IMR-90 (cell line): Measurements from ENCODE around the gene CTAGE9. TPM values are rescaled to one million over a fixed set of nuclear protein-coding genes. Genes with fewer than 3 reads are reported as not detected.

Experiments used
- ATAC-seq: fragments of 200-7000 bp; cut with Tn5 transposase; 2 replicates; pipeline ENCODE4 v1.9.1; 2020; ENCODE audit warnings: low read depth, mild to moderate bottlenecking, moderate library complexity
- BruUV-seq: library from RNA; stranded (reverse); fragments of 400-500 nt; replicated peaks from 2 replicates; lab custom pipeline; 2021; lab: Mats Ljungman, UMichigan
- CTCF ChIA-PET: fragments of 300-600 bp; formaldehyde crosslinking; extraction: SDS; loops from one replicate; lab custom pipeline; 2021; ENCODE audit warnings: antibody characterized with exemption; lab: Yijun Ruan, JAX
- POLR2A ChIA-PET: fragments of 300-600 bp; sonication (Branson Sonifier 250); formaldehyde crosslinking; loops from one replicate; lab custom pipeline; 2022; ENCODE audit warnings: antibody characterized with exemption; ENCODE audit not compliant: unreplicated experiment; lab: Charles Lee
- DNase-seq: peaks from one replicate; pipeline ENCODE4 v3.0.0; 2013
- H2AFZ ChIP-seq: replicated peaks from 2 replicates; pipeline ENCODE3; 2013; ENCODE audit warnings: low read length, mild to moderate bottlenecking; ENCODE audit not compliant: poor library complexity
- H2AK5ac ChIP-seq: 2 replicates; pipeline ENCODE4 v1.6.1; 2013; ENCODE audit warnings: low read depth, low read length, inconsistent platforms
- H2AK9ac ChIP-seq: replicated peaks from 2 replicates; pipeline ENCODE3; 2013; ENCODE audit warnings: mild to moderate bottlenecking, low read depth, low read length, moderate library complexity; ENCODE audit not compliant: poor library complexity
- H2BK120ac ChIP-seq: 2 replicates; pipeline ENCODE4 v1.6.1; 2013; ENCODE audit warnings: low read depth, low read length, inconsistent platforms
- H2BK15ac ChIP-seq: 3 replicates; pipeline ENCODE4 v1.6.1; 2013; ENCODE audit warnings: low read depth, low read length, inconsistent platforms
- H2BK20ac ChIP-seq: 2 replicates; pipeline ENCODE4 v1.6.1; 2013; ENCODE audit warnings: low read depth, mild to moderate bottlenecking, inconsistent platforms, low read length, moderate library complexity
- H2BK5ac ChIP-seq: 2 replicates; pipeline ENCODE4 v1.6.1; 2013; ENCODE audit warnings: mild to moderate bottlenecking, low read depth, low read length, inconsistent platforms; ENCODE audit not compliant: poor library complexity, severe bottlenecking
- H3K14ac ChIP-seq: replicated peaks from 2 replicates; pipeline ENCODE4 v1.6.1; 2013; ENCODE audit warnings: low read depth, low read length, inconsistent platforms
- H3K18ac ChIP-seq: 2 replicates; pipeline ENCODE4 v1.6.1; 2013; ENCODE audit warnings: low read depth, low read length, control low read depth
- H3K23ac ChIP-seq: 2 replicates; pipeline ENCODE4 v1.6.1; 2013; ENCODE audit warnings: low read depth, low read length, inconsistent platforms
- H3K27ac ChIP-seq: 2 replicates; pipeline ENCODE4 v1.5.1; 2013; ENCODE audit warnings: mild to moderate bottlenecking, control low read depth, low read length; ENCODE audit not compliant: insufficient read depth
- H3K27me3 ChIP-seq: 2 replicates; pipeline ENCODE4 v1.6.1; 2013; ENCODE audit warnings: low read length; ENCODE audit not compliant: control insufficient read depth, insufficient read depth
- H3K36me3 ChIP-seq: 2 replicates; pipeline ENCODE4 v1.6.1; 2013; ENCODE audit warnings: low read length, mixed read lengths; ENCODE audit not compliant: control insufficient read depth, insufficient read depth
- H3K4ac ChIP-seq: 2 replicates; pipeline ENCODE4 v1.6.1; 2013; ENCODE audit warnings: low read depth, low read length, inconsistent platforms
- H3K4me1 ChIP-seq: 2 replicates; pipeline ENCODE4 v1.6.1; 2013; ENCODE audit warnings: low read length, mixed read lengths; ENCODE audit not compliant: control insufficient read depth, insufficient read depth
- H3K4me2 ChIP-seq: 2 replicates; pipeline ENCODE4 v1.6.1; 2013; ENCODE audit warnings: low read depth, mild to moderate bottlenecking, control low read depth, low read length, moderate library complexity
- H3K4me3 ChIP-seq: 2 replicates; pipeline ENCODE4 v1.5.1; 2013; ENCODE audit warnings: low read depth, mild to moderate bottlenecking, control low read depth, low read length, moderate library complexity; ENCODE audit not compliant: insufficient read depth
- H3K56ac ChIP-seq: 2 replicates; pipeline ENCODE4 v1.6.1; 2013; ENCODE audit warnings: low read length, inconsistent platforms; ENCODE audit not compliant: insufficient read depth; ENCODE audit errors: extremely low read depth
- H3K79me1 ChIP-seq, 2 experiments: 2 replicates each; pipeline ENCODE4 v1.6.1; 2013; ENCODE audit warnings: low read length in 2 of 2, inconsistent platforms in 1 of 2, low read depth in 1 of 2
- H3K9ac ChIP-seq: 2 replicates; pipeline ENCODE4 v1.6.1; 2013; ENCODE audit warnings: low read depth, low read length, control low read depth
- H3K9me1 ChIP-seq: 2 replicates; pipeline ENCODE4 v1.6.1; 2013; ENCODE audit warnings: low read length, inconsistent platforms; ENCODE audit not compliant: insufficient read depth
- H3K9me3 ChIP-seq: 2 replicates; pipeline ENCODE4 v1.6.1; 2013; ENCODE audit warnings: low read length; ENCODE audit not compliant: control insufficient read depth, insufficient read depth
- H4K20me1 ChIP-seq: 2 replicates; pipeline ENCODE4 v1.6.1; 2013; ENCODE audit warnings: low read length, inconsistent platforms; ENCODE audit not compliant: insufficient read depth
- H4K5ac ChIP-seq: 2 replicates; pipeline ENCODE4 v1.6.1; 2013; ENCODE audit warnings: mild to moderate bottlenecking, low read depth, low read length, control low read depth
- H4K8ac ChIP-seq, 2 experiments: 2 replicates each; pipeline ENCODE4 v1.6.1; 2013; ENCODE audit warnings: low read depth in 2 of 2, low read length in 2 of 2, control low read depth in 1 of 2, inconsistent platforms in 1 of 2
- H4K91ac ChIP-seq: 2 replicates; pipeline ENCODE4 v1.6.1; 2013; ENCODE audit warnings: low read depth, low read length, inconsistent platforms; ENCODE audit not compliant: insufficient read depth
- BHLHE40 ChIP-seq: fragments of 150-350 bp; IDR thresholded peaks from 2 replicates; pipeline ENCODE4 v1.6.1; 2016; ENCODE audit warnings: mild to moderate bottlenecking, low read depth, low read length
- CEBPB ChIP-seq: IDR thresholded peaks from 2 replicates; pipeline ENCODE4 v1.6.1; 2012; ENCODE audit warnings: low read depth, low read length, improper control_type of control experiment
- CHD1 ChIP-seq: IDR thresholded peaks from 2 replicates; pipeline ENCODE4 v1.6.1; 2012; ENCODE audit warnings: low read depth, low read length, improper control_type of control experiment
- FOS ChIP-seq: fragments of 150-350 bp; IDR thresholded peaks from 2 replicates; pipeline ENCODE4 v1.6.1; 2016; ENCODE audit warnings: low read depth, low read length
- MAFK ChIP-seq: IDR thresholded peaks from 2 replicates; pipeline ENCODE4 v1.6.1; 2012; ENCODE audit warnings: low read depth, low read length, improper control_type of control experiment
- MAZ ChIP-seq: IDR thresholded peaks from 2 replicates; pipeline ENCODE4 v1.6.1; 2012; ENCODE audit warnings: low read depth, mild to moderate bottlenecking, low read length, improper control_type of control experiment, moderate library complexity, borderline replicate concordance
- MXI1 ChIP-seq: IDR thresholded peaks from 2 replicates; pipeline ENCODE4 v1.6.1; 2012; ENCODE audit warnings: low read depth, mild to moderate bottlenecking, low read length, moderate library complexity, borderline replicate concordance
- NFE2L2 ChIP-seq: fragments of 150-350 bp; IDR thresholded peaks from 2 replicates; pipeline ENCODE4 v1.6.1; 2016; ENCODE audit warnings: low read depth, mild to moderate bottlenecking, low read length
- POLR2A ChIP-seq: IDR thresholded peaks from 2 replicates; pipeline ENCODE4 v1.6.1; 2012; ENCODE audit warnings: mild to moderate bottlenecking, low read depth, low read length
- RAD21 ChIP-seq: IDR thresholded peaks from 2 replicates; pipeline ENCODE4 v1.6.1; 2012; ENCODE audit warnings: low read length, improper control_type of control experiment
- RCOR1 ChIP-seq: IDR thresholded peaks from 2 replicates; pipeline ENCODE4 v1.6.1; 2012; ENCODE audit warnings: mild to moderate bottlenecking, low read length, improper control_type of control experiment; ENCODE audit not compliant: insufficient replicate concordance
- RFX5 ChIP-seq: IDR thresholded peaks from 2 replicates; pipeline ENCODE4 v1.8.0; 2012; ENCODE audit warnings: low read depth, mild to moderate bottlenecking, low read length, moderate library complexity
- SMC3 ChIP-seq: fragments of 150-350 bp; IDR thresholded peaks from 2 replicates; pipeline ENCODE4 v1.6.1; 2016; ENCODE audit warnings: low read depth, mild to moderate bottlenecking, antibody characterized with exemption, low read length, moderate library complexity
- WGBS, 2 experiments: methylation state at CpG; one replicate each; pipeline versions ENCODE4 v1.1.5 to v1.1.7; 2013; ENCODE audit warnings: missing lambda C conversion rate in 2 of 2; ENCODE audit not compliant: insufficient read length in 1 of 2; ENCODE audit errors: extremely low coverage in 2 of 2; 5-methylcytosine and 5-hydroxymethylcytosine counted together
- dilution Hi-C: fragments of 300-500 bp; cut with HindIII; formaldehyde crosslinking; loops from one replicate; pipeline ENCODE4 v1.14.3; 2018; ENCODE audit warnings: low sequenced_read_pairs; ENCODE audit not compliant: unreplicated experiment
- in situ Hi-C: fragments of 300-500 bp; cut with MboI; formaldehyde crosslinking; loops from 3 replicates; pipeline ENCODE4 v1.14.3; 2019; ENCODE audit warnings: low sequenced_read_pairs, inconsistent platforms, mixed read lengths
- intact Hi-C: fragments of 100-400 bp; cut with micrococcal nuclease; formaldehyde crosslinking; loops from 2 replicates; pipeline ENCODE4 v1.10.0; 2022
- polyA plus RNA-seq, 3 experiments: library from polyadenylated mRNA; depleted of rRNA; stranded (reverse); fragments of >200 nt; gene quantifications; 2 replicates each; pipeline ENCODE4 v1.2.3, GENCODE V29; 2012; ENCODE audit warnings: low replicate concordance in 1 of 3
- total RNA-seq: library from RNA; depleted of rRNA; stranded (reverse); fragments of >200 nt; gene quantifications from 2 replicates; pipeline ENCODE4 v1.2.3, GENCODE V29; 2012
- TF ChIP-seq, protein P1 (sequence below): conservative IDR thresholded peaks from 2 replicates; pipeline ENCODE4 v1.5.1; 2012; ENCODE audit warnings: mild to moderate bottlenecking, low read depth, low read length, improper control_type of control experiment
- TF ChIP-seq, protein P2 (sequence below): fragments of 150-350 bp; IDR thresholded peaks from 2 replicates; pipeline ENCODE4 v1.6.1; 2016; ENCODE audit warnings: low read depth, mild to moderate bottlenecking, low read length, moderate library complexity, borderline replicate concordance
- TF ChIP-seq, protein P3 (sequence below): fragments of 150-350 bp; IDR thresholded peaks from 2 replicates; pipeline ENCODE4 v1.6.1; 2017; ENCODE audit warnings: mild to moderate bottlenecking, antibody characterized with exemption, low read length, low read depth

CTAGE9 gene
- total and polyA plus RNA-seq, 2 of the 4 experiments (the other 2 are of a cell fraction): not detected

DNA sequence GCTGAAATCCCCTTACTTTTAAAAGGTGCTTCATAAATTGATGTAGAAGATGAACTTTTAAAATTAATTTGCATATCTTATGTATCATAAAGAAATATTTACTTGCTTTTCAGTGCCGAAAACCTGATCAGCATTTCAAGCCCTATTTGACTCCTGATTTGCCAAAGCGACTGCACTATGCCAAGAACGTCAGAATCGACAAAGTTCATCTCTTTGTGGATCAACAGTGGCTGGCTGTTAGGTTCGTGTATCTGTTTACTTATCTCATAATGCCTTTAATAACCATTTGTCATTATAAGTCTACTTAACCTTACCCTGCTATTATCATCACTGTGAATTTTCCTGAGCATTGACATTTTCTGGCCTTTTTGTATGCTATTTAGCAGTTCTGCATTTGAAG is 17.4 kb downstream of the CTAGE9 start:
- intact Hi-C loops (loop anchor here (5.0 to 10.0 kb wide), 2 partner anchors 111 to 219 kb away; partner anchors contain the start of gene ENPP1), in situ Hi-C loops (loop anchor here (5.0 to 25.0 kb wide), 3 partner anchors 219 to 794 kb away; no protein-coding TSS in a partner anchor), dilution Hi-C loops (no loop called here)
- H4K5ac ChIP-seq: no peak overlapping the region
- no peak for TF ChIP-seq MAZ
- no peak for TF ChIP-seq POLR2A
- TF ChIP-seq MAFK: no peak
- no peak for TF ChIP-seq MXI1
- no peak for TF ChIP-seq RFX5
- no peak for TF ChIP-seq RAD21
- no peak for TF ChIP-seq FOS
- TF ChIP-seq CHD1: no peak
- TF ChIP-seq NFE2L2: no peak
- TF ChIP-seq, protein P1, sequence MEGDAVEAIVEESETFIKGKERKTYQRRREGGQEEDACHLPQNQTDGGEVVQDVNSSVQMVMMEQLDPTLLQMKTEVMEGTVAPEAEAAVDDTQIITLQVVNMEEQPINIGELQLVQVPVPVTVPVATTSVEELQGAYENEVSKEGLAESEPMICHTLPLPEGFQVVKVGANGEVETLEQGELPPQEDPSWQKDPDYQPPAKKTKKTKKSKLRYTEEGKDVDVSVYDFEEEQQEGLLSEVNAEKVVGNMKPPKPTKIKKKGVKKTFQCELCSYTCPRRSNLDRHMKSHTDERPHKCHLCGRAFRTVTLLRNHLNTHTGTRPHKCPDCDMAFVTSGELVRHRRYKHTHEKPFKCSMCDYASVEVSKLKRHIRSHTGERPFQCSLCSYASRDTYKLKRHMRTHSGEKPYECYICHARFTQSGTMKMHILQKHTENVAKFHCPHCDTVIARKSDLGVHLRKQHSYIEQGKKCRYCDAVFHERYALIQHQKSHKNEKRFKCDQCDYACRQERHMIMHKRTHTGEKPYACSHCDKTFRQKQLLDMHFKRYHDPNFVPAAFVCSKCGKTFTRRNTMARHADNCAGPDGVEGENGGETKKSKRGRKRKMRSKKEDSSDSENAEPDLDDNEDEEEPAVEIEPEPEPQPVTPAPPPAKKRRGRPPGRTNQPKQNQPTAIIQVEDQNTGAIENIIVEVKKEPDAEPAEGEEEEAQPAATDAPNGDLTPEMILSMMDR: no peak
- TF ChIP-seq SMC3: no peak
- no peak for TF ChIP-seq CEBPB
- TF ChIP-seq, protein P2, sequence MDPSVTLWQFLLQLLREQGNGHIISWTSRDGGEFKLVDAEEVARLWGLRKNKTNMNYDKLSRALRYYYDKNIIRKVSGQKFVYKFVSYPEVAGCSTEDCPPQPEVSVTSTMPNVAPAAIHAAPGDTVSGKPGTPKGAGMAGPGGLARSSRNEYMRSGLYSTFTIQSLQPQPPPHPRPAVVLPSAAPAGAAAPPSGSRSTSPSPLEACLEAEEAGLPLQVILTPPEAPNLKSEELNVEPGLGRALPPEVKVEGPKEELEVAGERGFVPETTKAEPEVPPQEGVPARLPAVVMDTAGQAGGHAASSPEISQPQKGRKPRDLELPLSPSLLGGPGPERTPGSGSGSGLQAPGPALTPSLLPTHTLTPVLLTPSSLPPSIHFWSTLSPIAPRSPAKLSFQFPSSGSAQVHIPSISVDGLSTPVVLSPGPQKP: no peak
- TF ChIP-seq, protein P3, sequence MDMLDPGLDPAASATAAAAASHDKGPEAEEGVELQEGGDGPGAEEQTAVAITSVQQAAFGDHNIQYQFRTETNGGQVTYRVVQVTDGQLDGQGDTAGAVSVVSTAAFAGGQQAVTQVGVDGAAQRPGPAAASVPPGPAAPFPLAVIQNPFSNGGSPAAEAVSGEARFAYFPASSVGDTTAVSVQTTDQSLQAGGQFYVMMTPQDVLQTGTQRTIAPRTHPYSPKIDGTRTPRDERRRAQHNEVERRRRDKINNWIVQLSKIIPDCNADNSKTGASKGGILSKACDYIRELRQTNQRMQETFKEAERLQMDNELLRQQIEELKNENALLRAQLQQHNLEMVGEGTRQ: no peak
- TF ChIP-seq BHLHE40: no peak
- no peak for TF ChIP-seq RCOR1
- no peak overlapping the region for H2BK5ac ChIP-seq
- H3K27me3 ChIP-seq: no peaks in the 10 kb centered on the region; the same call in 1 of the 2 replicates
- no peaks in the 10 kb centered on the region for H3K9me1 ChIP-seq
- no peak overlapping the region for H2AK5ac ChIP-seq
- no peak overlapping the region for H3K23ac ChIP-seq
- DNase-seq (no peak), ATAC-seq (no peak)
- no peak overlapping the region for H3K27ac ChIP-seq
- H3K4me1 ChIP-seq: no peaks in the 10 kb centered on the region
- no peak overlapping the region for H3K18ac ChIP-seq
- no peaks in the 10 kb centered on the region for H3K79me1 ChIP-seq
- no peaks in the 10 kb centered on the region for H3K9me3 ChIP-seq
- ChIA-PET CTCF (interaction anchor here (0.9 kb wide), 1 partner anchor 217 kb away, joined by 3 read pairs; no protein-coding TSS in a partner anchor), POLR2A (no interaction called here)
- no peak overlapping the region for H4K8ac ChIP-seq
- H2BK15ac ChIP-seq: no peak overlapping the region
- no peaks in the 10 kb centered on the region for H4K20me1 ChIP-seq
- H3K14ac ChIP-seq: no peak overlapping the region
- no peak overlapping the region for H2AFZ ChIP-seq
- H3K4me3 ChIP-seq: no peak overlapping the region
- no peak overlapping the region for H2AK9ac ChIP-seq
- H3K9ac ChIP-seq: no peak overlapping the region
- no CpG with 5 or more reads among the region's 5 CpGs for WGBS, 2 experiments
- H3K36me3 ChIP-seq: no peaks in the 10 kb centered on the region
- no peak overlapping the region for H2BK120ac ChIP-seq
- H3K56ac ChIP-seq: no peak overlapping the region
- BruUV-seq: no TSS peak
- H2BK20ac ChIP-seq: no peak overlapping the region
- H3K4ac ChIP-seq: no peak overlapping the region
- H3K4me2 ChIP-seq: no peak overlapping the region
- no peak overlapping the region for H4K91ac ChIP-seq
